ENCODE measurements around the gene KRTAP20-2.

KRTAP20-2 gene

DNA sequence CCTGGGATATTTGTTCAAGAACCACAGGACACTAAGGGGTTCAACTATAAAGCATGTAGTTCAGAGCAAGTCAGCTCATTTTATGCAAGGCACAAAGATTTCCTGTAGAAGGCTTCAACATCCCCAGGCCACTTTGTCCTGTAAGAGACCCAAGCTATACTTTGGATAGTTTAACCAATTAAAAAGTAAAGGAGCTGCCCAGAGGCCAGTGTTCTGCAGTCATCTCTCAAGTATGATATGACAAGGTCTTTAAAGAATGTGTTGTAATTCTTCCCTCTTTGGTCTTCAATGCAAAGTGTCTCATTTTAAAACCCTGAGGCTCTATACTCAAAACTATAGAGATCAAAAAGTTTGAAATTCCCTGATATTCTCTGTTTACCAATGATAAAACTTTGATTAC lies 41.7 kb downstream of the KRTAP20-2 start:
- no peak for DNase-seq

DNA sequence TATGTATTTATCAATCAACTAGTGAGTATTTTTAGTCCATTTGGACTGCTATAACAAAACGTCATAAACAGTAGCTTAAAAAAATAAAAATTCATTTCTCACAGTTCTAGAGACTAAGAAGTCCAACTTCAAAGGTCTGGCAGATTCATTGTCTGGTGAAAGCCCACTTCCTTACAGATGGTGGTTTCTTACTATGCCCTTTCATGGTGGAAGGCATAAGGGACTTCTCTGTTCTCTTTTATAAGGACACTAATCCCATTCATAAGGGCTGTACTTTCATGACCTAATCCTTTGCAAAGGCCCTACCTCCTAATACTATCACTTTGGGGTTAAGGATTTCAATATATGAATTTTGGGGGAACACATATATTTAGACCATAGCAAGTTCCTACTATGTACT lies 45.6 kb downstream of the KRTAP20-2 start:
- DNase-seq, result no peak

DNA sequence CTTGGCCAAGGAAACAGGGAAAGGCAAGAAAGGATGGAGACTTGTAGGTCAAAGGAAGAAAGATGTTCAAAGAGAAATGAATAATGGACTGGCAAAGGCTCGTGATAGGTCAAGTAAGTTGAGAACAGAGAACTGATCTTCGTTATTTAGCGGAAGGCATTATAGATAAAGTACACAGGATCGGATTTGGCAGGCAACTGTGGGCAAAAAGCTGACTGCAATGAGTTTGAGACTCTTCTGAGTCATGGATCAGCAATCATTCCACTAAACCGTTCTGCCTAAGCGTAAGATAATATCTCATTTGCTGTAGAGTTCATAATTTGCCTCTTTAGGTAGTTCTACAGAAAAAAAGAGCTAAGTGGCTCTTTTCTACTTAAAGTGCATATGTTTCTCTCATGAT lies 49.5 kb downstream of the KRTAP20-2 start:
- no peak for DNase-seq
